HG02970 (cell line): ENCODE measurements around the gene UBE2E1.

ENCODE experiments used
- ATAC-seq: cut with Tn5 transposase; IDR thresholded peaks from one replicate; pipeline ENCODE4 v1.9.1; 2021; ENCODE audit warnings: mild to moderate bottlenecking, moderate library complexity, moderate number of reproducible peaks; ENCODE audit not compliant: unreplicated experiment, low FRiP score

The UBE2E1 gene

GRCh38 chr3:23817508-23818223 is 11.9 kb downstream of the UBE2E1 start:
- ATAC-seq: no peak

DNA sequence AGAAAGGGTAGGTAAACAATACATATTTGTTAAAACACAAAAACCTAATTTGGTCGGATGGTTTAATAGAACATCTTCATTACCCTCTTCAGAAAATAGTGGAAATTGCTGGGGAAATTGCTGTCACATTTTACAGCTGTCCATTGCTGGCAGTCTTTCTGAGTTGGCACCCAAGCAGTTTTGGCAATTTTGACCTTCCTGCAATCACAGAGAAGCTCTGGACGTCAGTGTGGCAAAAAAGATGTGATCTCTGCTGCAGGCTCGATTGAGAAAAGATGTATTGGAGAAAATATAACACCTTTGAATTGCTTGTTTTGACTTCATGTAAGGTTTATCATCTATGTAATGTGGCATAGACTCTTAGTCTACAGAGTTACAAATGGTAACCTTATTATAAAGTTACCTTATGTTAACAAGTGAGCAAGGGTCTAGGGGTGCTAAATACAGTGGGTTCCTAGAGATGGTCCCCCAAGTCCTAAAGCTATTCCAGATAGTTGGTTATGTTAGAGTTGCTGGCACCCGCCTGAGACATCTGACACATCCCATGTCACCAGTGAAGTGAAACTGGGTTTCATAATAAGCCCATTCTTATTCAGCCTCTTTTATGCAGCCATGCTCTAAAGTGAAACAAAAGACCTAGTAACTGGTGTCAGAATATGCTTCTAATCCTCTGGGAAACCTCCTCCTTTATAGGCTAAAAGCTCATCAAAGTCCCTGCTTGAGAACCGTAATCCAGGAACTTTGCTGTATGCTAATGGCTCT is 14.0 kb downstream of the UBE2E1 start:
- no peak for ATAC-seq

DNA sequence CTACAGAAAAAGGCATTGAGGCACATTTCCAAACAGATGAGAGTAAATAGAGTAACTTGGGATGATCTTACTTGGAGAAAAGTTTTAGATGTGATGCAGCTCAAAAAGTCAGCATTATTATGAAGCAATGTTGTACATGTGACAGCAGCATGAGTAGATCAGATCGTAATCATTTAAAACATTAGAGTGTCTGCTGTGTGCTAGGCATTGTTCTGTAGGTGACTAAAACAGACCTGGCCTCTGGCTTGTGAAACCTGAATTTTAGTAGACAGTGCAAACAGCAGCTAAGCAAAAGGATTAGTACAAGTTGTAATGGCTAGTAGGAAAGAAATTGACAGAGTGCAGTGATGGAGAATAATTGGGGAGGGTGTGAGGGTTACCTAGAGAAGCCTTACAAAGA is 15.1 kb downstream of the UBE2E1 start:
- ATAC-seq: no peak

DNA sequence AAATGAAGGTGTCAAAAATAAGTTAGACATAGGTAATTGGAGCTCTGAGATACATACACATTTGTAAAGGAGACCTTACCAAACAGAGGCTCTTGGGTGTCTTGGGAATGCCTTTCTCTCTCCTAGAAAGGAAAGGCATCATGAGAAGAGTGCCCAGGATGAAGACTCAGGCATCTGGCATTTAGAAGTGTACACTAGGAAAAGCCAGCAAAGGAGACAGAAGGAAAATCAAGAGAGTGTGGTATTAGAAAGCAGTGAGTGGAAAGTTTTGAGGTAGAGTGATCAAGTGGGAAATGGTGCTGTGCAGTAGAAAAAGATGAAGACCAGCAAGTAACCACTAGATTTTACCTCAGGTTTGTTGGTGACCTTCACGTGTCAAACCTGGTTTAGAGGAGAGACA is 16.1 kb downstream of the UBE2E1 start:
- ATAC-seq: no peak

GRCh38 chr3:23822559-23822958 is 16.8 kb downstream of the UBE2E1 start:
- no peak for ATAC-seq

DNA sequence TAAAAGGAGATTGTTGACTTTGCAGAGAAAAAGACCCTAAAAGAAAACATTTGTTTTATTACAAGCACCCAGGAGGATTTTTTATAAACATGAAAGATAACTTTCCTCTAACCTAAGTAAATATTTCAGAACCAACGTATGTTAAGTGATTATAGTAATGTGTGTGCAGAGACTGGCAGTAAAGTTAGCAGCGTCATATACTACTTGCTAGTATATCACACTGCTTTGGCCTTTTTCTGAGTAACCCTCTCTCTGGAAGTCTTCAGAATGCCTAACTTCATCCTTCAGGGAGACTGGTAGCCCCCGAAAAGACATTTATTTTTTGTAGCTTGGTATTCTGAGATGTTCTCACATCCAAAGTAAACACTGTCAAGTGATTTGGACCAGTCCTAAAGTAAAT is 17.9 kb downstream of the UBE2E1 start:
- no peak for ATAC-seq

GRCh38 chr3:23824699-23825444 is 19.1 kb downstream of the UBE2E1 start:
- ATAC-seq: no peak

DNA sequence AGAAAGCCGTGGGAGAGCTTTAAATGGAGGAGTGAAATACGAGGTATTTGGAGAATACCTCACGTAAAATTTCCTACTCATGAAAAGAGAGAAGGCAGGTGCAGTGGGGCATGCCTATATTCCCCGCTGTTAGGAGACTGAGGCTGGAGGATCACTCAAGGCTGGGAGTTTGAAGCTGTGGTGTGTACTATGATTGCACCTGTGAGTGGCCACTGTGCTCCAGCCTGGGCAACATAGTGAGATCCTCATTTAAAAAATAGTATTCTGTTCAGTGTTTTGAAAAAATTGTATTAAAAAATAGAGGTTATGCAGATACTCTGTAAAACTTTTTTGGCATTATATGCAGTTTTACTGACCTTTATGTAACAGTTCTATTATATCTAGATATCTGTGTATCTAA is 20.0 kb downstream of the UBE2E1 start:
- no peak for ATAC-seq

- ATAC-seq: no peak
These were observed 20.8 kb downstream of the UBE2E1 start for GRCh38 chr3:23826382-23827064.

- peak; percentile 49 for ATAC-seq
These were observed 23.6 kb downstream of the UBE2E1 start for GRCh38 chr3:23829242-23829934.

DNA sequence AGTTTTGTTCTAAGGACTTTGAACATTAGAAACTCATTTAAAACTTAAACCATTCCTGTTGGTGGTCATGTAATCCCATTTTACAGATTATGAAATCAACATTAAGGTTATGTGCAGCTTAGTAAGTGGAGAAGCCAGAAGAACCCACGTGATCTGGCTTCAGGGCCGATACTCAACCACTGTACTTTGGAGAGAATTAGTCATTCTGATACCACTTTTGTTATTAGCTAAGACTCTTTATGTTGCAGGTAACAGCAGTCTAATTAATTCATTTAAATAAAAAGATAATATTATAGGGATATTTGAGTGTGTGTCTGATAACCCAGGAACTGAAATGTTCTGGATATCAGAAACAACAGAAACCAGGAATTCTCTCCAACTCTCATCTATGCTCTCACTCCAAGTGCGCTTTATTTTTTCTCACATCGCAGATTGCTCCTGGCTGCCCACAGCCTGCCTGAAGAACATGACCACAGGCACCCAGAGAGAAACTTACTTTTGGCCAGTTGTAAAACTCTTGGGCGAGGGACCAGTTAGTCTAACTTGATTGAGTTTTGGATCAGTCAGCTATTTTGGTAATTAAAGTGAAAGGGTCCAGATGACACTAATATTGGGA is 25.2 kb downstream of the UBE2E1 start:
- ATAC-seq: peak; percentile 63

- ATAC-seq: no peak
These were observed 26.0 kb downstream of the UBE2E1 start for GRCh38 chr3:23831517-23832394.

DNA sequence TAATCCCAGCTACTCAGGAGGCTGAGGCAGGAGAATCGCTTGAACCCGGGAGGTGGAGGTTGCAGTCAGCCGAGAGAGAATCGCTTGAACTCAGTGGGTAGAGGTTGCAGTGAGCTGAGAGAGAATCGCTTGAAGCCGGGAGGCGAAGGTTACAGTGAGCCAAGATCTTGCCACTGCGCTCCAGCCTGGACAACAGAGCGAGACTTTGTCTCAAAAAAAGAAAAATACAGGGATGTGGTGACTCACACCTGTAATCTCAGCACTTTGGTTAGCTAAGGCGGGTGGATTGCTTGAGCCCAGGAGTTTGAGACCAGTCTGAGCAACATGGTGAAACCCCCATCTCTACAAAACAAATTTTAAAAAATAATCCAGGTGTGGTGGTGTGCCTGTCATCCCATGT is 26.8 kb downstream of the UBE2E1 start:
- ATAC-seq: no peak

- ATAC-seq: no peak
These were observed 28.5 kb downstream of the UBE2E1 start for GRCh38 chr3:23834082-23834870.

DNA sequence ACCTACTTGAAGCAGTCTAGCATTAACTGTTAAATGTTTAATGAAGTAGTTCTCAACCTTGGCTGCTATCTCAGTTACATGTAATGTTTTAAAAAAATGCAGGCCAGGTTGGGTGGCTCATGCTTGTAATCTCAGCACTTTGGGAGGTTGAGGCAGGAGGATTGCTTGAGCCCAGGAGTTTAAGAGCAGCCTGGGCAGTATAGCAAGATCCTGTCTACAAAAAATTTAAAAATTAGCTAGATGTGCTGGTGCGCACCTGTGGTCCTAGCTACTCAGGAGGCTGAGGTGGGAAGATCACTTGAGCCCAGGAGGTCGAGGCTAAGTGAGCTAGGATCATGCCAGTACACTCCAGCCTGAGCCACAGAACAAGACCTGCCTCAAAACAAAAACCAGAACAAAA is 29.3 kb downstream of the UBE2E1 start:
- no peak for ATAC-seq

DNA sequence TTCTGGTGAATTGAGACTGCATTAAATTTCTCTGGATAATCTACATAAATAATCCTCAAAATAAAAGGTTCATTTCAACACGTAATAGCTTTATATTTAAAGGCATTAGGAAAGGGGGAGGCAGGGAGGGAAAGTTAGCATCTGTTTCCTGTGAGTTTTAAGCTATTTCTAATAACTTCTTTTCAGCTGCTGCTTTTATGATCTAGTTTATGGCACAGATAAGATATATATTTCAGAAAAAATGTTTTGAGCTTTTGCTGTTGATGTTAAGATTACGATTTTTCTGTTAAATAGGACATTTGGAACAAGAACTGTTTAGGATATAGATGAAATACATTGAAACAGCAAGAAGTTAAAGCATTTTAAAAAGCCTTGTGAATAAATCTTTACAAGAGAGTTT is 30.0 kb downstream of the UBE2E1 start:
- no peak for ATAC-seq

- no peak for ATAC-seq
These were observed 30.9 kb downstream of the UBE2E1 start for GRCh38 chr3:23836536-23837230.
